ENCODE measurements around the gene DNMT1.

The DNMT1 gene

GRCh38 chr19:10224337-10224736 is 29.6 kb upstream of the DNMT1 start:
- DNase-seq: no peak
- peaks cover 0 to 27% (median 9%) of the 10 kb centered on the region in 3 donors for H3K36me3 ChIP-seq
- intact Hi-C loops (cut with DNase I; ENCODE audit: low total_unique reads): no loop called here
- H3K27ac ChIP-seq: no peak overlapping the region
- no peaks in the 10 kb centered on the region for H3K27me3 ChIP-seq
- TF ChIP-seq CTCF (IDR thresholded peaks at IDR 0.05): no peak
- H3K4me1 ChIP-seq: peaks cover 0 to 12% (median under 1%) of the 10 kb centered on the region in 4 donors
- no peak overlapping the region for H3K4me3 ChIP-seq
- H3K9me3 ChIP-seq: no peaks in the 10 kb centered on the region

DNA sequence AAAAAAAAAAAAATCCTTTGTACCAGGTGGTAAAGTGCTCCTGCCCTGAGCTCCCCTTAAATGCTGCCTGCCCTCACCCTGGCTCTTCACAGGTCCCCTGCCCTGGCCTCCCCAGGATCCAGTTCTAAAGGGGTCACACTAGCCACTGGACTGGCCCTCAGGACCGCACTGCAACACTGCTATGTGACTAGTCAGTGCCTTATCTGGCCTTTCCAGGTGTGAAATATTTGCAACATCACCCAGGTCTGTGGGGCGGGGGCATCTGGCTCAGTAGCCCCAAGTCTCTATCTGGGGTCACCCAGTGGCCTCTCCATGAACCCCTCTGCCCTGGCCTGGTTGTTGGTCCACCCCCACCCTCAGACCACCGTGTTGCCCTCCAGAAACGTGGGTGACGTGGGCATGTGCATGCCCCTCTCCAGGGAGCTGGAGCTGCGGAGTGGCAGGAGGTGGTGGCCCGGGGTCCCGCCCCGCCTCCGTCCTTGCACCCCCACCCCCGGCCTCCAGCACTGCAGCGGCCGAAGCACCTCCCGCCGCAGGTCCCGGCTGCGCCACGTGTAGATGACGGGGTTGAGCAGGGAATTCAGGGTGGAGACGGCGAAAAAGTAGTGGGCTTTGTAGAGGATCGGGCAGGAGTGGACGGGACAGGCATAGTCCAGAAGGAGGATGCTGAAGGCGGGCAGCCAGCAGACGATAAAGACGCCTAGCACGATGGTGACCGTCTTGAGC is 28.9 kb upstream of the DNMT1 start:
- H3K36me3 ChIP-seq: peaks cover 0 to 27% (median 9%) of the 10 kb centered on the region in 3 donors
- no peak for DNase-seq
- H3K27ac ChIP-seq: no peak overlapping the region
- no peak for TF ChIP-seq CTCF (IDR thresholded peaks at IDR 0.05)
- peaks cover 0 to 7% (median 0%) of the 10 kb centered on the region in 4 donors for H3K4me1 ChIP-seq
- H3K27me3 ChIP-seq: no peaks in the 10 kb centered on the region
- no peak overlapping the region for H3K4me3 ChIP-seq
- intact Hi-C loops (cut with DNase I; ENCODE audit: low total_unique reads): no loop called here
- H3K9me3 ChIP-seq: no peaks in the 10 kb centered on the region

DNA sequence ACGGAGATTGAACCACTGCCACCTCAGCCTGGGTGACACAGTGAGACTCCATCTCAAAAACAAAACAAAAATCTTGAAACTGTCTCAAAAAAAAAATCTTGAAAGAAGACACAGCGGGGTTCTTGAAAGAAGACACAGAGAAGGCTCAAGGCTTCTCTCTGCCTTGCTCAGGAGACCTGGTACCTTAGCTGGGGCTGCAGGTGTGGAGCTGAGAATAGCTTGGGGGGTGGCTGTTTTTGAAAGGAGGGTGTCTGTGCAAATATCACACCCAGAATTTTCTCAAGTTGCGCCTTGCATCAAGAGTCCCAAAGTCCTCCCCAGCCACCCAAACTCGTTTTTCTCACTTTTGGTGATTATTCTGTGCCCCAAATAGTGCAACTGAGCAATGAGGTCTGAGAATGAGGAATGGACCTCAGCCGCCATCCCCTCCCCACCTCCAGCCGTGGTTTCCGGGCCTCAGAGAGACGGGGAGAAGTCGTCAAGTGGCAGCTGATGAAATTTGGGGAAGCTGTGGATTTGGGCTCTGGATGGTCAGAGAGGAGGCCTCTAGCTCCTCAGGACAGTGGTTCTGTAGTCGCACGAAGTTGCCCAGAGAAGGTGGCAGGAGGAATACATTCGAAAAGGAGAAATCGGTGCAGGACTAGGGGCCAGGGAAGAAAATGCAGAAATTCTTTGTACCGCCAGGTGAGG is 27.6 kb upstream of the DNMT1 start:
- Histone ChIP-seq H3K36me3 (peaks cover 0 to 27% (median 9%) of the 10 kb centered on the region in 3 donors), H3K27me3 (no peaks in the 10 kb centered on the region), H3K9me3 (no peaks in the 10 kb centered on the region), H3K27ac (no peak overlapping the region), H3K4me3 (no peak overlapping the region), H3K4me1 (peaks cover 0 to 6% (median 0%) of the 10 kb centered on the region in 4 donors)
- DNase-seq: no peak
- no peak for TF ChIP-seq CTCF (IDR thresholded peaks at IDR 0.05)
- intact Hi-C loops (cut with DNase I; ENCODE audit: low total_unique reads): no loop called here

- no peak overlapping the region for H3K27ac ChIP-seq
- no peak for TF ChIP-seq CTCF (IDR thresholded peaks at IDR 0.05)
- H3K4me1 ChIP-seq: no peaks in the 10 kb centered on the region
- no peak overlapping the region for H3K4me3 ChIP-seq
- no peaks in the 10 kb centered on the region for H3K27me3 ChIP-seq
- H3K9me3 ChIP-seq: no peaks in the 10 kb centered on the region
- H3K36me3 ChIP-seq: peaks cover 0 to 27% (median 9%) of the 10 kb centered on the region in 3 donors
- DNase-seq: no peak
- intact Hi-C loops (cut with DNase I; ENCODE audit: low total_unique reads): no loop called here
Measured at GRCh38 chr19:10220695-10221094, 25.9 kb upstream of the DNMT1 start.

GRCh38 chr19:10219678-10220077 is 24.9 kb upstream of the DNMT1 start:
- Histone ChIP-seq H3K36me3 (peaks cover 0 to 26% (median 8%) of the 10 kb centered on the region in 3 donors), H3K4me3 (no peak overlapping the region), H3K4me1 (no peaks in the 10 kb centered on the region), H3K27me3 (no peaks in the 10 kb centered on the region), H3K27ac (no peak overlapping the region), H3K9me3 (no peaks in the 10 kb centered on the region)
- intact Hi-C loops (cut with DNase I; ENCODE audit: low total_unique reads): no loop called here
- DNase-seq: no peak
- no peak for TF ChIP-seq CTCF (IDR thresholded peaks at IDR 0.05)

All from tibial artery (tissue), 4 donors.